GM21717 (cell line): Measurements from ENCODE around the gene DOK5.
"Not testable (repeated sequence)": the region's sequence is repeated elsewhere in the genome, so short reads cannot be mapped to it uniquely, and the experiment has no call there.

Experiments used
- ATAC-seq: cut with Tn5 transposase; IDR thresholded peaks from one replicate; pipeline ENCODE4 v1.9.1; 2021; ENCODE audit warnings: mild to moderate bottlenecking, moderate library complexity; ENCODE audit not compliant: unreplicated experiment

The DOK5 gene

GRCh38 chr20:54469952-54470351 lies 5.4 kb upstream of the DOK5 start:
- ATAC-seq = no peak

GRCh38 chr20:54470697-54471096 lies 4.7 kb upstream of the DOK5 start:
- ATAC-seq = no peak

GRCh38 chr20:54472607-54473006 lies 2.8 kb upstream of the DOK5 start:
- ATAC-seq = no peak

GRCh38 chr20:54473340-54473739 lies 2.1 kb upstream of the DOK5 start:
- ATAC-seq = no peak

- no peak for ATAC-seq
Observed at GRCh38 chr20:54474046-54474445, 1.3 kb upstream of the DOK5 start.

- no peak for ATAC-seq
Observed at GRCh38 chr20:54474866-54475265, 527 bp upstream of the DOK5 start.

- no peak for ATAC-seq
Observed at GRCh38 chr20:54476169-54477009, 996 bp downstream of the DOK5 start.

GRCh38 chr20:54477191-54477955 lies 2.0 kb downstream of the DOK5 start:
- ATAC-seq = no peak

- ATAC-seq = no peak
Observed at GRCh38 chr20:54479138-54479906, 3.9 kb downstream of the DOK5 start.

GRCh38 chr20:54479937-54480336 lies 4.5 kb downstream of the DOK5 start:
- ATAC-seq = not testable (repeated sequence)

- no peak for ATAC-seq
Observed at GRCh38 chr20:54481442-54481841, 6.0 kb downstream of the DOK5 start.

GRCh38 chr20:54485631-54486030 lies 10.2 kb downstream of the DOK5 start:
- ATAC-seq = no peak

GRCh38 chr20:54486585-54486984 lies 11.2 kb downstream of the DOK5 start:
- no peak for ATAC-seq

GRCh38 chr20:54488442-54488841 lies 13.0 kb downstream of the DOK5 start:
- no peak for ATAC-seq

- no peak for ATAC-seq
Observed at GRCh38 chr20:54491506-54491905, 16.1 kb downstream of the DOK5 start.

GRCh38 chr20:54494303-54495006 lies 19.1 kb downstream of the DOK5 start:
- no peak for ATAC-seq

- no peak for ATAC-seq
Observed at GRCh38 chr20:54497931-54498718, 22.7 kb downstream of the DOK5 start.

- ATAC-seq = no peak
Observed at GRCh38 chr20:54499111-54499510, 23.7 kb downstream of the DOK5 start.

GRCh38 chr20:54502179-54502578 lies 26.8 kb downstream of the DOK5 start:
- no peak for ATAC-seq

- no peak for ATAC-seq
Observed at GRCh38 chr20:54506643-54507042, 31.2 kb downstream of the DOK5 start.
